ENCODE results near the gene TMCC2. TPM values are rescaled to one million over a fixed set of nuclear protein-coding genes. Genes with fewer than 3 reads are reported as not detected.

The TMCC2 gene
- total RNA-seq, 1 donor from 2014 or later: 5.6 TPM

GRCh38 chr1:205312866-205313562, 85.3 kb downstream of the TMCC2 start:
- H3K4me1 Mint-ChIP-seq (ENCODE audit: unreplicated experiment): peaks cover 38% of the 10 kb centered on the region
- peaks cover 17% of the 10 kb centered on the region for H3K27me3 Mint-ChIP-seq (ENCODE audit: unreplicated experiment)
- DNase-seq (ENCODE audit: low spot score): no peak
- TF ChIP-seq CTCF (IDR thresholded peaks at IDR 0.05; ENCODE audit: unreplicated experiment): no peak
- no peaks in the 10 kb centered on the region for H3K9me3 Mint-ChIP-seq (ENCODE audit: unreplicated experiment)
- peak overlapping the region; percentile 98 for H3K27ac Mint-ChIP-seq (ENCODE audit: unreplicated experiment)
- H3K36me3 Mint-ChIP-seq (ENCODE audit: low read depth, unreplicated experiment): peaks cover 24% of the 10 kb centered on the region
- H3K4me3 Mint-ChIP-seq (ENCODE audit: unreplicated experiment): peak overlapping the region; percentile 82

- H3K36me3 Mint-ChIP-seq (ENCODE audit: low read depth, unreplicated experiment): peaks cover 19% of the 10 kb centered on the region
- no peak for TF ChIP-seq CTCF (IDR thresholded peaks at IDR 0.05; ENCODE audit: unreplicated experiment)
- peak; percentile 77 for DNase-seq (ENCODE audit: low spot score)
- peaks cover 43% of the 10 kb centered on the region for H3K4me1 Mint-ChIP-seq (ENCODE audit: unreplicated experiment)
- peaks cover 17% of the 10 kb centered on the region for H3K27me3 Mint-ChIP-seq (ENCODE audit: unreplicated experiment)
- H3K27ac Mint-ChIP-seq (ENCODE audit: unreplicated experiment): peak overlapping the region; percentile 98
- peak overlapping the region; percentile 82 for H3K4me3 Mint-ChIP-seq (ENCODE audit: unreplicated experiment)
- no peaks in the 10 kb centered on the region for H3K9me3 Mint-ChIP-seq (ENCODE audit: unreplicated experiment)
Measured at GRCh38 chr1:205313563-205314308, 86.0 kb downstream of the TMCC2 start.

- Mint-ChIP-seq H3K4me3 (ENCODE audit: unreplicated experiment) (peak overlapping the region; percentile 18), H3K27ac (ENCODE audit: unreplicated experiment) (peak overlapping the region; percentile 98), H3K27me3 (ENCODE audit: unreplicated experiment) (peaks cover 17% of the 10 kb centered on the region), H3K36me3 (ENCODE audit: low read depth, unreplicated experiment) (peaks cover 19% of the 10 kb centered on the region), H3K9me3 (ENCODE audit: unreplicated experiment) (no peaks in the 10 kb centered on the region), H3K4me1 (ENCODE audit: unreplicated experiment) (peaks cover 55% of the 10 kb centered on the region)
- no peak for TF ChIP-seq CTCF (IDR thresholded peaks at IDR 0.05; ENCODE audit: unreplicated experiment)
- no peak for DNase-seq (ENCODE audit: low spot score)
Measured at GRCh38 chr1:205315008-205315618, 87.4 kb downstream of the TMCC2 start.

- no peak for TF ChIP-seq CTCF (IDR thresholded peaks at IDR 0.05; ENCODE audit: unreplicated experiment)
- peaks cover 17% of the 10 kb centered on the region for H3K27me3 Mint-ChIP-seq (ENCODE audit: unreplicated experiment)
- no peaks in the 10 kb centered on the region for H3K9me3 Mint-ChIP-seq (ENCODE audit: unreplicated experiment)
- peak overlapping the region; percentile 10 for H3K27ac Mint-ChIP-seq (ENCODE audit: unreplicated experiment)
- H3K36me3 Mint-ChIP-seq (ENCODE audit: low read depth, unreplicated experiment): peaks cover 10% of the 10 kb centered on the region
- no peak for DNase-seq (ENCODE audit: low spot score)
- no peak overlapping the region for H3K4me3 Mint-ChIP-seq (ENCODE audit: unreplicated experiment)
- H3K4me1 Mint-ChIP-seq (ENCODE audit: unreplicated experiment): peaks cover 62% of the 10 kb centered on the region
Measured at GRCh38 chr1:205316161-205316566, 88.4 kb downstream of the TMCC2 start.

Measured in endothelial cell (in vitro differentiated cells).